Neural progenitor cell (in vitro differentiated cells): ENCODE results near the gene ZDHHC12. TPM values are rescaled to one million over a fixed set of nuclear protein-coding genes. Genes with fewer than 3 reads are reported as not detected.
"Not testable (repeated sequence)": the region's sequence is repeated elsewhere in the genome, so short reads cannot be mapped to it uniquely, and the experiment has no call there.

Experiments
- DNase-seq: peaks from one replicate; pipeline ENCODE4 v3.0.0-alpha.2; 2016; ENCODE audit warnings: low spot score
- H2AFZ ChIP-seq: fragments of 200-600 bp; sonication (generic); replicated peaks from 2 replicates; pipeline ENCODE4 v1.6.1; 2016; ENCODE audit warnings: antibody characterized with exemption
- H3F3A ChIP-seq: fragments of 200-600 bp; sonication (generic); 2 replicates; pipeline ENCODE4 v1.6.1; 2016; ENCODE audit warnings: antibody characterized with exemption, low read depth
- H3K27ac ChIP-seq: fragments of 200-600 bp; sonication (generic); 2 replicates; pipeline ENCODE4 v1.5.1; 2016; ENCODE audit warnings: mild to moderate bottlenecking
- H3K27me3 ChIP-seq: fragments of 200-600 bp; sonication (generic); 2 replicates; pipeline ENCODE4 v1.6.1; 2016; ENCODE audit warnings: mild to moderate bottlenecking, moderate library complexity
- H3K36me3 ChIP-seq: fragments of 200-600 bp; sonication (generic); 2 replicates; pipeline ENCODE4 v1.5.1; 2016
- H3K4me1 ChIP-seq: fragments of 200-600 bp; sonication (generic); 2 replicates; pipeline ENCODE4 v1.6.1; 2016; ENCODE audit warnings: mixed run types
- H3K4me2 ChIP-seq: fragments of 200-600 bp; sonication (generic); 2 replicates; pipeline ENCODE4 v1.6.1; 2016
- H3K4me3 ChIP-seq: fragments of 200-600 bp; sonication (generic); 2 replicates; pipeline ENCODE4 v1.5.1; 2016
- H3K79me2 ChIP-seq: fragments of 200-600 bp; sonication (generic); 2 replicates; pipeline ENCODE4 v1.6.1; 2016; ENCODE audit warnings: low read depth
- H3K9ac ChIP-seq: fragments of 200-600 bp; sonication (generic); 2 replicates; pipeline ENCODE4 v1.6.1; 2016
- H3K9me3 ChIP-seq: fragments of 200-600 bp; sonication (generic); 2 replicates; pipeline ENCODE4 v1.5.1; 2016; ENCODE audit warnings: low read depth
- H4K20me1 ChIP-seq: fragments of 200-600 bp; sonication (generic); 2 replicates; pipeline ENCODE4 v1.6.1; 2016; ENCODE audit warnings: low read depth
- H3K27ac Mint-ChIP-seq: 3 replicates; pipeline ENCODE4 v1.8.0; 2021; ENCODE audit warnings: mixed read lengths
- H3K27me3 Mint-ChIP-seq: 2 replicates; pipeline ENCODE4 v1.8.0; 2022; ENCODE audit warnings: low read depth, mild to moderate bottlenecking, inconsistent platforms, moderate library complexity, mixed read lengths; ENCODE audit not compliant: insufficient read depth
- H3K36me3 Mint-ChIP-seq: 3 replicates; pipeline ENCODE4 v1.8.0; 2021; ENCODE audit warnings: mixed read lengths
- H3K4me1 Mint-ChIP-seq: 3 replicates; pipeline ENCODE4 v1.8.0; 2021; ENCODE audit warnings: mixed read lengths
- H3K4me3 Mint-ChIP-seq: 3 replicates; pipeline ENCODE4 v1.8.0; 2021; ENCODE audit warnings: mild to moderate bottlenecking, moderate library complexity, mixed read lengths
- H3K9me3 Mint-ChIP-seq: 3 replicates; pipeline ENCODE4 v1.8.0; 2020; ENCODE audit warnings: mixed read lengths
- CTCF ChIP-seq: fragments of 200-600 bp; sonication (generic); IDR thresholded peaks from 2 replicates; pipeline ENCODE4 v1.5.1; 2017; ENCODE audit warnings: antibody characterized with exemption, mild to moderate bottlenecking
- EZH2 ChIP-seq: fragments of 200-600 bp; sonication (generic); IDR thresholded peaks from 2 replicates; pipeline ENCODE4 v1.6.1; 2017; ENCODE audit warnings: antibody characterized with exemption, mild to moderate bottlenecking, moderate library complexity
- EZH2phosphoT487 ChIP-seq: fragments of 200-600 bp; sonication (generic); IDR thresholded peaks from 2 replicates; pipeline ENCODE4 v1.6.1; 2017; ENCODE audit warnings: antibody characterized with exemption
- total RNA-seq: library from RNA; depleted of rRNA; stranded (reverse); fragments of >200 nt; gene quantifications from 2 replicates; pipeline ENCODE4 v1.2.3, GENCODE V29; 2015; ENCODE audit warnings: low replicate concordance

The ZDHHC12 gene
- total RNA-seq, 1 donor from 2014 or later: 16.8 TPM

- H3K4me2 ChIP-seq: no peak overlapping the region
- no peaks in the 10 kb centered on the region for H3K79me2 ChIP-seq
- no peak overlapping the region for H3K27ac ChIP-seq
- Mint-ChIP-seq H3K36me3 (peaks cover 9% of the 10 kb centered on the region), H3K4me3 (peak overlapping the region; percentile 88), H3K9me3 (no peaks in the 10 kb centered on the region), H3K4me1 (peaks cover 15% of the 10 kb centered on the region), H3K27me3 (peaks cover 4% of the 10 kb centered on the region), H3K27ac (no peak overlapping the region)
- H3K4me1 ChIP-seq: no peaks in the 10 kb centered on the region
- peaks cover 8% of the 10 kb centered on the region for H3K27me3 ChIP-seq
- TF ChIP-seq EZH2 (no peak), CTCF (no peak), EZH2phosphoT487 (no peak)
- peaks cover 16% of the 10 kb centered on the region for H4K20me1 ChIP-seq
- peaks cover 50% of the 10 kb centered on the region for H3F3A ChIP-seq
- DNase-seq: no peak
- H3K9me3 ChIP-seq: no peaks in the 10 kb centered on the region
- H3K4me3 ChIP-seq: no peak overlapping the region
- no peak overlapping the region for H2AFZ ChIP-seq
- peaks cover 3% of the 10 kb centered on the region for H3K36me3 ChIP-seq
- no peak overlapping the region for H3K9ac ChIP-seq
These were observed 22.6 kb downstream of the ZDHHC12 start for GRCh38 chr9:128701227-128701854.

GRCh38 chr9:128699096-128699795 is 24.7 kb downstream of the ZDHHC12 start:
- Histone ChIP-seq H3F3A (peaks cover 66% of the 10 kb centered on the region), H3K36me3 (peaks cover 11% of the 10 kb centered on the region), H4K20me1 (peaks cover 35% of the 10 kb centered on the region), H3K79me2 (peaks cover 13% of the 10 kb centered on the region)
- not testable (repeated sequence) for DNase-seq, H3K27ac ChIP-seq, H3K27me3 Mint-ChIP-seq, H3K27me3 ChIP-seq, H3K27ac Mint-ChIP-seq, H3K4me2 ChIP-seq, H3K4me1 ChIP-seq, H3K9ac ChIP-seq, H3K9me3 Mint-ChIP-seq, H3K4me3 ChIP-seq, H2AFZ ChIP-seq, H3K9me3 ChIP-seq, H3K4me3 Mint-ChIP-seq
- Mint-ChIP-seq H3K4me1 (peaks cover 15% of the 10 kb centered on the region), H3K36me3 (peaks cover 19% of the 10 kb centered on the region)

GRCh38 chr9:128696923-128697707 is 26.8 kb downstream of the ZDHHC12 start:
- Histone ChIP-seq H3K9me3 (no peaks in the 10 kb centered on the region), H3K4me1 (no peaks in the 10 kb centered on the region), H3K9ac (no peak overlapping the region), H3F3A (peaks cover 80% of the 10 kb centered on the region), H3K4me3 (no peak overlapping the region), H2AFZ (no peak overlapping the region), H3K4me2 (no peak overlapping the region), H3K27ac (peak overlapping the region; percentile 47), H3K79me2 (peaks cover 34% of the 10 kb centered on the region), H3K27me3 (no peaks in the 10 kb centered on the region), H4K20me1 (peaks cover 52% of the 10 kb centered on the region), H3K36me3 (peaks cover 31% of the 10 kb centered on the region)
- Mint-ChIP-seq H3K4me1 (peaks cover 14% of the 10 kb centered on the region), H3K4me3 (no peak overlapping the region), H3K27me3 (no peaks in the 10 kb centered on the region), H3K27ac (no peak overlapping the region), H3K36me3 (peaks cover 29% of the 10 kb centered on the region), H3K9me3 (no peaks in the 10 kb centered on the region)
- no peak for TF ChIP-seq EZH2phosphoT487
- no peak for TF ChIP-seq CTCF
- no peak for TF ChIP-seq EZH2
- DNase-seq: no peak
